GM13977 (cell line): ENCODE data around the gene DMP1.

Experiments used
- DNase-seq: peaks from one replicate; pipeline ENCODE4 v3.0.0; 2012; ENCODE audit warnings: low spot score
- CTCF ChIP-seq: IDR thresholded peaks from 2 replicates; pipeline ENCODE4 v1.5.1; 2012; ENCODE audit warnings: mild to moderate bottlenecking, control low read depth; ENCODE audit not compliant: insufficient read depth; ENCODE audit errors: extremely low read depth, missing control alignments
- in situ Hi-C: fragments of 300-500 bp; cut with MboI; formaldehyde crosslinking; loops from one replicate; pipeline ENCODE4 v1.12.0; 2022; ENCODE audit warnings: low sequenced_read_pairs, low pct_unique_long_range_greater_than_20kb, mixed read lengths, inconsistent platforms; ENCODE audit not compliant: unreplicated experiment

DMP1 gene

GRCh38 chr4:87649980-87650379 is at the start of gene DMP1:
TSS of gene DMP1 (plus strand) at chr4:87650280. CDS start at chr4:87656493, 6,213 bp downstream.
- in situ Hi-C loops, result no loop called here
- DNase-seq, result no peak
- TF ChIP-seq CTCF, result no peak

GRCh38 chr4:87601361-87601760 is 48.7 kb upstream of the DMP1 start:
- in situ Hi-C loops, result no loop called here
- DNase-seq, result no peak

GRCh38 chr4:87608229-87608628 is 41.9 kb upstream of the DMP1 start, which contains the start of gene DSPP:
TSS of gene DSPP (plus strand) at chr4:87608529. CDS start at chr4:87610909, 2,380 bp downstream.
- in situ Hi-C loops, result no loop called here
- TF ChIP-seq CTCF, result no peak
- DNase-seq, result no peak

More at GRCh38 chr4:87601361-87601760, 48.7 kb upstream of the DMP1 start:
- TF ChIP-seq CTCF, result no peak

- no peak for TF ChIP-seq CTCF
- in situ Hi-C loops, result no loop called here
- no peak for DNase-seq
Observed at GRCh38 chr4:87614292-87614890, 35.7 kb upstream of the DMP1 start.

GRCh38 chr4:87616268-87616667 is 33.8 kb upstream of the DMP1 start:
- TF ChIP-seq CTCF, result no peak
- no peak for DNase-seq
- in situ Hi-C loops, result no loop called here

- no peak for TF ChIP-seq CTCF
- in situ Hi-C loops, result no loop called here
Observed at GRCh38 chr4:87620086-87620485, 30.0 kb upstream of the DMP1 start.

More at GRCh38 chr4:87620086-87620485, 30.0 kb upstream of the DMP1 start:
- no peak for DNase-seq
